HCT116 (cell line): ENCODE measurements around the gene OCEL1. TPM values are rescaled to one million over a fixed set of nuclear protein-coding genes. Genes with fewer than 3 reads are reported as not detected.

Source experiments
- ATAC-seq: fragments of 200-7000 bp; cut with Tn5 transposase; 2 replicates; pipeline ENCODE4 v1.9.1; 2020; ENCODE audit warnings: mild to moderate bottlenecking, moderate library complexity
- BruUV-seq: library from RNA; stranded (reverse); fragments of 400-500 nt; replicated peaks from 2 replicates; lab custom pipeline; 2021; lab: Mats Ljungman, UMichigan
- CTCF ChIA-PET: fragments of 300-600 bp; sonication (Branson Sonifier 250); formaldehyde crosslinking; loops from one replicate; lab custom pipeline; 2021; ENCODE audit warnings: antibody characterized with exemption; lab: Charles Lee
- POLR2A ChIA-PET: fragments of 300-600, 350-600 bp; sonication (Branson Sonifier 250); formaldehyde crosslinking; loops from one replicate; lab custom pipeline; 2021; ENCODE audit warnings: antibody characterized with exemption; lab: Charles Lee
- RAD21 ChIA-PET, 2 experiments: fragments of 300-600 bp; sonication (Branson Sonifier 250); formaldehyde crosslinking; loops; one replicate each; lab custom pipeline; 2023; ENCODE audit warnings: low total read pairs in 2 of 2; ENCODE audit not compliant: uncharacterized antibody in 2 of 2, unreplicated experiment in 2 of 2, low non-redundant PET in 1 of 2; lab: Charles Lee
- DNase-seq: peaks from one replicate; pipeline ENCODE4 v3.0.0-alpha.2; 2010; ENCODE audit warnings: low read depth, low spot score
- H2AFZ ChIP-seq: fragments of 200-600 bp; shearing (Covaris generic), sonication (generic); 2 replicates; pipeline ENCODE4 v1.6.1; 2017; ENCODE audit warnings: low read depth, mixed run types, mixed read lengths, antibody characterized with exemption, low read length; ENCODE audit not compliant: poor library complexity, severe bottlenecking
- H3K27ac ChIP-seq: 2 replicates; pipeline ENCODE4 v1.5.1; 2012; ENCODE audit warnings: low read depth, low read length
- H3K27me3 ChIP-seq: fragments of 200-600 bp; sonication (generic); 2 replicates; pipeline ENCODE4 v1.6.1; 2016; ENCODE audit warnings: mixed run types, low read length, mixed read lengths; ENCODE audit not compliant: insufficient read depth
- H3K36me3 ChIP-seq, 2 experiments: fragments of 200-500 bp in 1 of 2; fragments of 200-600 bp in 1 of 2; sonication (Bioruptor generic) in 1 of 2; sonication (generic) in 1 of 2; 2 replicates each; pipeline versions ENCODE4 v1.5.1 to v1.6.1; 2014 to 2016; ENCODE audit warnings: low read length in 2 of 2, inconsistent platforms in 1 of 2, mixed read lengths in 1 of 2, mixed run types in 1 of 2; ENCODE audit not compliant: insufficient read depth in 2 of 2, control insufficient read depth in 1 of 2
- H3K4me1 ChIP-seq, 2 experiments: fragments of 200-600 bp in 1 of 2; sonication (generic) in 1 of 2; 2 replicates each; pipeline versions ENCODE4 v1.5.1 to v1.6.1; 2012 to 2017; ENCODE audit warnings: low read length in 2 of 2, inconsistent platforms in 1 of 2, mild to moderate bottlenecking in 1 of 2, mixed read lengths in 1 of 2, mixed run types in 1 of 2, moderate library complexity in 1 of 2; ENCODE audit not compliant: insufficient read depth in 2 of 2, control insufficient read depth in 1 of 2
- H3K4me2 ChIP-seq: fragments of 200-600 bp; sonication (generic); 2 replicates; pipeline ENCODE4 v1.6.1; 2017; ENCODE audit warnings: mixed run types, low read length, mixed read lengths
- H3K4me3 ChIP-seq, 2 experiments: fragments of 200-600 bp in 1 of 2; sonication (generic) in 1 of 2; replicated peaks in 1 of 2; 2 replicates each; pipeline ENCODE4 v1.5.1; 2011 to 2016; ENCODE audit warnings: low read length in 2 of 2, control low read depth in 1 of 2, low read depth in 1 of 2, mild to moderate bottlenecking in 1 of 2, mixed read lengths in 1 of 2, mixed run types in 1 of 2
- H3K79me2 ChIP-seq: fragments of 200-600 bp; sonication (generic); 2 replicates; pipeline ENCODE4 v1.6.1; 2017; ENCODE audit warnings: mild to moderate bottlenecking, mixed run types, low read length, moderate library complexity, mixed read lengths; ENCODE audit not compliant: insufficient read depth
- H3K9ac ChIP-seq: fragments of 200-600 bp; sonication (generic); 2 replicates; pipeline ENCODE4 v1.6.1; 2016; ENCODE audit warnings: low read length, mixed read lengths
- H3K9me2 ChIP-seq: fragments of 200-600 bp; sonication (generic), shearing (Covaris generic); 2 replicates; pipeline ENCODE4 v1.6.1; 2017; ENCODE audit warnings: mixed run types, mild to moderate bottlenecking, moderate library complexity; ENCODE audit not compliant: insufficient read depth
- H3K9me3 ChIP-seq, 2 experiments: fragments of 200-500 bp in 1 of 2; fragments of 200-600 bp in 1 of 2; sonication (Bioruptor generic) in 1 of 2; sonication (generic) in 1 of 2; 2 replicates each; pipeline ENCODE4 v1.6.1; 2014 to 2017; ENCODE audit warnings: low read length in 2 of 2, mixed read lengths in 2 of 2, inconsistent platforms in 1 of 2, low read depth in 1 of 2, mild to moderate bottlenecking in 1 of 2, mixed run types in 1 of 2, moderate library complexity in 1 of 2; ENCODE audit not compliant: control insufficient read depth in 1 of 2, insufficient read depth in 1 of 2
- H4K20me1 ChIP-seq: fragments of 200-600 bp; sonication (generic), shearing (Covaris generic); 2 replicates; pipeline ENCODE4 v1.6.1; 2017; ENCODE audit warnings: mixed run types, mild to moderate bottlenecking, moderate library complexity; ENCODE audit not compliant: insufficient read depth
- CEBPB ChIP-seq: IDR thresholded peaks from 2 replicates; pipeline ENCODE4 v1.6.1; 2012; ENCODE audit warnings: low read depth
- EGR1 ChIP-seq: IDR thresholded peaks from 2 replicates; pipeline ENCODE4 v1.6.1; 2012; ENCODE audit warnings: low read depth
- ELF1 ChIP-seq: IDR thresholded peaks from 2 replicates; pipeline ENCODE4 v1.6.1; 2012; ENCODE audit warnings: low read depth, borderline replicate concordance
- EZH2 ChIP-seq: fragments of 200-600 bp; sonication (generic); IDR thresholded peaks from 2 replicates; pipeline ENCODE4 v1.6.1; 2017; ENCODE audit warnings: antibody characterized with exemption, mixed run types
- FOSL1 ChIP-seq: IDR thresholded peaks from 2 replicates; pipeline ENCODE4 v1.6.1; 2012; ENCODE audit warnings: low read depth
- POLR2A ChIP-seq: IDR thresholded peaks from 2 replicates; pipeline ENCODE4 v1.7.0; 2011; ENCODE audit warnings: borderline replicate concordance; ENCODE audit not compliant: insufficient read depth, insufficient read length; ENCODE audit errors: extremely low read depth
- POLR2AphosphoS5 ChIP-seq: IDR thresholded peaks from 2 replicates; pipeline ENCODE4 v1.6.1; 2011; ENCODE audit warnings: mild to moderate bottlenecking, low read depth, low read length, moderate library complexity
- RAD21 ChIP-seq: IDR thresholded peaks from 2 replicates; pipeline ENCODE4 v1.6.1; 2012; ENCODE audit warnings: low read depth, mild to moderate bottlenecking
- ZFX ChIP-seq: fragments of 450-650 bp; IDR thresholded peaks from 2 replicates; pipeline ENCODE4 v1.6.1; 2017
- intact Hi-C: fragments of 100-400 bp; cut with micrococcal nuclease; formaldehyde crosslinking; loops from 2 replicates; pipeline ENCODE4 v1.10.0; 2022
- total RNA-seq: library from RNA; stranded (reverse); gene quantifications from one replicate; pipeline ENCODE4 v1.2.1, GENCODE V29; 2021; ENCODE audit not compliant: unreplicated experiment
- TF ChIP-seq, protein P1 (sequence below), 3 experiments: fragments of 200-600 bp in 1 of 3; sonication (generic) in 1 of 3; IDR thresholded peaks in 2 of 3; conservative IDR thresholded peaks in 1 of 3; 2 replicates each; pipeline ENCODE4 v1.5.1; 2012 to 2017; ENCODE audit warnings: low read depth in 2 of 3, low read length in 2 of 3, antibody characterized with exemption in 1 of 3, borderline replicate concordance in 1 of 3, control low read depth in 1 of 3, mild to moderate bottlenecking in 1 of 3, mixed read lengths in 1 of 3, mixed run types in 1 of 3, moderate library complexity in 1 of 3; ENCODE audit not compliant: insufficient read depth in 1 of 3
- TF ChIP-seq, protein P2 (sequence below): IDR thresholded peaks from 2 replicates; pipeline ENCODE4 v1.6.1; 2012
- TF ChIP-seq, protein P3 (sequence below): IDR thresholded peaks from 2 replicates; pipeline ENCODE4 v1.6.1; 2012; ENCODE audit warnings: low read depth

The OCEL1 gene
- total RNA-seq, 1 experiment from 2014 or later: 39.8 TPM

DNA sequence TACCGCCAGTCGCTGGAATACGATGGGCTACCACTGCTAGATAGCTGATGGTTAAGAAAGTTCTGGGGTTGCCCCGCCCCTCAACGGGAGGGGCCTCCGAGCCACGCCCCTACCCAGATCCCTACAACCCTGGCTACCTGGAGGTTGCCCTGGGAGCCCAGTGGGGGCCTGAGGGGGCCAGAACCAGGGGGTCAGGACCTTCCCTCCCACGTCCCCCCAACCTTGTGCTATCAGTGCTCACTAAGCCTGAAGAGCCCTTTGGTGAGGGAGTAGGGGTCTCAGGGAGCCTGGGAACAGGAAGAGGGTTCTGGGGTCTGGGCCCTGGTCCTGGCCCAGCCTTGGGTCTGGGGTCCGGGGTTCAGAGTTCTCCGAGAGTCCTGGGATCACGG, 8.9 kb downstream of the OCEL1 start:
- ChIA-PET POLR2A (interaction anchor here (0.8 to 3.8 kb wide), 8 partner anchors 8 to 32 kb away, joined by 3 to 29 read pairs (median 5); partner anchors contain the start of genes BABAM1, OCEL1 and USE1), RAD21 (interaction anchor here in 1 of 2 experiments (1.9 kb wide), 1 partner anchor 8 kb away, joined by 5 read pairs; the partner anchor contains the start of gene OCEL1), CTCF (interaction anchor here (0.6 to 1.4 kb wide), 2 partner anchors 9 to 49 kb away, joined by 3 read pairs; partner anchors contain the start of gene OCEL1)
- Histone ChIP-seq H3K36me3 (peaks cover 13 to 16% of the 10 kb centered on the region in 2 experiments; a peak in 3 of 4 replicates), H3K9me2 (no peaks in the 10 kb centered on the region), H2AFZ (no peak overlapping the region), H3K9ac (peak overlapping the region; percentile 94), H3K27me3 (no peaks in the 10 kb centered on the region), H3K4me3 (peak overlapping the region; percentile 91 to 93), H3K27ac (peak overlapping the region; percentile 100), H3K4me2 (peak overlapping the region; percentile 98), H4K20me1 (peaks cover 7% of the 10 kb centered on the region; the same call in 1 of the 2 replicates), H3K9me3 (no peaks in the 10 kb centered on the region), H3K4me1 (peaks cover 13 to 27% of the 10 kb centered on the region in 2 experiments), H3K79me2 (peaks cover 53% of the 10 kb centered on the region)
- BruUV-seq: no TSS peak
- no peak for DNase-seq
- TF ChIP-seq POLR2A (peak; percentile 54), POLR2AphosphoS5 (peak; percentile 88), ELF1 (no peak)
- intact Hi-C loops: no loop called here
- ATAC-seq: peak; percentile 77

DNA sequence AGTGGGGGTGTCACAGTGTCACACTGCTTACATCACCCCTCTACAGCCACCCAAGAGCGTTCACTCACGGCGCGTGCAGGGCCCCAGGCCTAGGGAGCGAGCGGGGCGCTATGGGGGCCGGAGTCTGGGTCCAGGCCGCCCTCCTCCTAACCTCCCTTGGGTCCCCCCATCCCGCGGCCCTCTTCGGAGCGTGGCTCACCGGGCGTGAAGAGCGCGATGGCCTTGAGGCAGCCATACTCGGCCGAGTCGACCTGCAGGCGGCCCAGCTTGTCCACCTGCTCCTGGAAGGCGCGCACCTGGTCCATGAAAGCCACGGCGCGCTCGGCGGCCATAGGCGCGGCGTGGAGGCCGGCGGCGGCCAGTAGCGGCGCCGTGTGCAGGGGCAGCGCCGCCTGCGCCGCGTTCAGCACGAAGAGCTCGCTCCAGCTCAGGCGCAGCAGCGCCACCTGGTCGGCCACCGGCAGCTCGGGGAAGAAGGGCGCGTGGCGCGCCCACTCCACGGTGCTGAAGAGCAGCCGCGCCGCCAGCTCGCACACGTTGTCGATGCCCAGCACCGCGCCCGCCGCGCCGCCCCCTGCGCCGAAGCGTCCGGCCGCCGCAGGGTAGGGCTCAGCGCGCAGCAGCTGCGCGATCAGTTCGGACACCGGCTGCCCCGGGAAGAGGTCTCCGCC, 9.4 kb downstream of the OCEL1 start:
- RAD21 ChIA-PET: interaction anchor here in 1 of 2 experiments (1.9 kb wide), 1 partner anchor 9 kb away, joined by 5 read pairs; the partner anchor contains the start of gene OCEL1
- H2AFZ ChIP-seq: no peak overlapping the region
- no peaks in the 10 kb centered on the region for H3K9me2 ChIP-seq
- H4K20me1 ChIP-seq: peaks cover 7% of the 10 kb centered on the region; the same call in 1 of the 2 replicates
- no peak for DNase-seq
- CTCF ChIA-PET: interaction anchor here (1.4 kb wide), 1 partner anchor 48 kb away, joined by 3 read pairs; no protein-coding TSS in a partner anchor
- no peaks in the 10 kb centered on the region for H3K27me3 ChIP-seq
- H3K9ac ChIP-seq: peak overlapping the region; percentile 94
- peak overlapping the region; percentile 91 to 93 for H3K4me3 ChIP-seq
- peak overlapping the region; percentile 98 for H3K4me2 ChIP-seq
- peak overlapping the region; percentile 100 for H3K27ac ChIP-seq
- H3K9me3 ChIP-seq: no peaks in the 10 kb centered on the region
- no TSS peak for BruUV-seq
- peaks cover 14 to 16% of the 10 kb centered on the region in 2 experiments; a peak in 3 of 4 replicates for H3K36me3 ChIP-seq
- POLR2A ChIA-PET: interaction anchor here (0.8 to 3.8 kb wide), 9 partner anchors 9 to 155 kb away, joined by 3 to 29 read pairs (median 4); partner anchors contain the start of genes BABAM1, OCEL1 and USE1
- peaks cover 13 to 27% of the 10 kb centered on the region in 2 experiments for H3K4me1 ChIP-seq
- peak; percentile 65 for ATAC-seq
- peaks cover 55% of the 10 kb centered on the region for H3K79me2 ChIP-seq
- intact Hi-C loops: no loop called here
- TF ChIP-seq RAD21: no peak
- TF ChIP-seq CEBPB: no peak
- TF ChIP-seq, protein P1, sequence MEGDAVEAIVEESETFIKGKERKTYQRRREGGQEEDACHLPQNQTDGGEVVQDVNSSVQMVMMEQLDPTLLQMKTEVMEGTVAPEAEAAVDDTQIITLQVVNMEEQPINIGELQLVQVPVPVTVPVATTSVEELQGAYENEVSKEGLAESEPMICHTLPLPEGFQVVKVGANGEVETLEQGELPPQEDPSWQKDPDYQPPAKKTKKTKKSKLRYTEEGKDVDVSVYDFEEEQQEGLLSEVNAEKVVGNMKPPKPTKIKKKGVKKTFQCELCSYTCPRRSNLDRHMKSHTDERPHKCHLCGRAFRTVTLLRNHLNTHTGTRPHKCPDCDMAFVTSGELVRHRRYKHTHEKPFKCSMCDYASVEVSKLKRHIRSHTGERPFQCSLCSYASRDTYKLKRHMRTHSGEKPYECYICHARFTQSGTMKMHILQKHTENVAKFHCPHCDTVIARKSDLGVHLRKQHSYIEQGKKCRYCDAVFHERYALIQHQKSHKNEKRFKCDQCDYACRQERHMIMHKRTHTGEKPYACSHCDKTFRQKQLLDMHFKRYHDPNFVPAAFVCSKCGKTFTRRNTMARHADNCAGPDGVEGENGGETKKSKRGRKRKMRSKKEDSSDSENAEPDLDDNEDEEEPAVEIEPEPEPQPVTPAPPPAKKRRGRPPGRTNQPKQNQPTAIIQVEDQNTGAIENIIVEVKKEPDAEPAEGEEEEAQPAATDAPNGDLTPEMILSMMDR (IDR thresholded peaks at IDR 0.05 in 2 of 3, conservative IDR thresholded peaks at IDR 0.05 in 1 of 3; ENCODE audit: borderline replicate concordance in 1 of 3, insufficient read depth in 1 of 3, low read depth in 2 of 3, low read length in 2 of 3): peak in 1 of 3 experiments; percentile 21; a peak in 1 of 6 replicates
- TF ChIP-seq EZH2: no peak
- no peak for TF ChIP-seq EGR1
- peak; percentile 88 for TF ChIP-seq ZFX
- TF ChIP-seq, protein P2, sequence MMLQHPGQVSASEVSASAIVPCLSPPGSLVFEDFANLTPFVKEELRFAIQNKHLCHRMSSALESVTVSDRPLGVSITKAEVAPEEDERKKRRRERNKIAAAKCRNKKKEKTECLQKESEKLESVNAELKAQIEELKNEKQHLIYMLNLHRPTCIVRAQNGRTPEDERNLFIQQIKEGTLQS: no peak
- TF ChIP-seq POLR2AphosphoS5: peak; percentile 13; the same call in 1 of the 2 replicates
- TF ChIP-seq FOSL1: no peak
- TF ChIP-seq, protein P3, sequence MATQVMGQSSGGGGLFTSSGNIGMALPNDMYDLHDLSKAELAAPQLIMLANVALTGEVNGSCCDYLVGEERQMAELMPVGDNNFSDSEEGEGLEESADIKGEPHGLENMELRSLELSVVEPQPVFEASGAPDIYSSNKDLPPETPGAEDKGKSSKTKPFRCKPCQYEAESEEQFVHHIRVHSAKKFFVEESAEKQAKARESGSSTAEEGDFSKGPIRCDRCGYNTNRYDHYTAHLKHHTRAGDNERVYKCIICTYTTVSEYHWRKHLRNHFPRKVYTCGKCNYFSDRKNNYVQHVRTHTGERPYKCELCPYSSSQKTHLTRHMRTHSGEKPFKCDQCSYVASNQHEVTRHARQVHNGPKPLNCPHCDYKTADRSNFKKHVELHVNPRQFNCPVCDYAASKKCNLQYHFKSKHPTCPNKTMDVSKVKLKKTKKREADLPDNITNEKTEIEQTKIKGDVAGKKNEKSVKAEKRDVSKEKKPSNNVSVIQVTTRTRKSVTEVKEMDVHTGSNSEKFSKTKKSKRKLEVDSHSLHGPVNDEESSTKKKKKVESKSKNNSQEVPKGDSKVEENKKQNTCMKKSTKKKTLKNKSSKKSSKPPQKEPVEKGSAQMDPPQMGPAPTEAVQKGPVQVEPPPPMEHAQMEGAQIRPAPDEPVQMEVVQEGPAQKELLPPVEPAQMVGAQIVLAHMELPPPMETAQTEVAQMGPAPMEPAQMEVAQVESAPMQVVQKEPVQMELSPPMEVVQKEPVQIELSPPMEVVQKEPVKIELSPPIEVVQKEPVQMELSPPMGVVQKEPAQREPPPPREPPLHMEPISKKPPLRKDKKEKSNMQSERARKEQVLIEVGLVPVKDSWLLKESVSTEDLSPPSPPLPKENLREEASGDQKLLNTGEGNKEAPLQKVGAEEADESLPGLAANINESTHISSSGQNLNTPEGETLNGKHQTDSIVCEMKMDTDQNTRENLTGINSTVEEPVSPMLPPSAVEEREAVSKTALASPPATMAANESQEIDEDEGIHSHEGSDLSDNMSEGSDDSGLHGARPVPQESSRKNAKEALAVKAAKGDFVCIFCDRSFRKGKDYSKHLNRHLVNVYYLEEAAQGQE: no peak
